Measurements from ENCODE around the gene OR5AU1. TPM values are rescaled to one million over a fixed set of nuclear protein-coding genes. Genes with fewer than 3 reads are reported as not detected.

Gene OR5AU1
- total RNA-seq, 6 experiments from 2014 or later: not detected

DNA sequence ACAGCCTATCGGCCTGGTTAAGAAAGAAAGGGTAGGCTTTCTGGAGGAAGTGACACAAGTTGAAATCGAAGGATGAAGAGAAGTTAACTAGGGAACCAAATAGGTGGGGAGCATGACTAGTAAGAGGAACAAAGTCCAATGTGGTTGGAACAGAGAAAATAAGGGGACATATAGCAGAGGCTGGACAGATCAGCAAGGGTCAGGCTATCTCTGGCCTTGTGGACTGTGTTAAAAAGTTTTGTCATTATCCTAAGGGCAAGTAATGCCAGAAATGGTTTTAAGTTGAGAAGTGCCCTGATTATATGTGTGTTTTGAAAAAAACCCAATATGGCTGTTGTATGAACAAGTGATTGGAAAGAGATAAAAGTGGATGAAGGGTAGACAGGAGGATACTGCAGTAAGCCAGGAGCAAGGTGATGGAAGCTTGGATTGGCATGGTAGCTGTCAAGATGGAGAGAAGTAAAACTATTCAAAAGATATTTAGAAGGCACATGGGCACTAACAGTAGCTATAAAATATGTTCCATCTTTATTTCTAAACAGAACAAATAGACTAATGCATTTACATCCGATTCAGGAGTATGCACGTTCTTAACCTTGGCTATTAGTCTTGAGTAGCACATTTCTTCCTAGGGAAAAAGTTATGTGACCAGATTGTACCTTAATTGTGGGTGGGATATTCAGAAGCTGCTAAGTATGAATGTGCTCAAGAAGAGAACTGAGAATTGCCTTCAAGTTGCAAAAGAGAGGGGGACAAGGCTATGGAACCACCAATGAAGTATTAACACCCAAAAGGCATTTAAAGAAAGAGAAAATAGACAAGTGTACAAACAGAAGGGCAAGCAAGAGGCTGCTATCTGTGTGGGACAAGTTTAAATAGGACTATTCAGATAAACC is 46.8 kb upstream of the OR5AU1 start:
- Mint-ChIP-seq H3K4me3 (no peak overlapping the region; the same call in 1 of the 2 replicates), H3K27me3 (ENCODE audit: insufficient read depth) (peaks cover 9% of the 10 kb centered on the region), H3K9me3 (peaks cover 3% of the 10 kb centered on the region; the same call in 1 of the 2 replicates), H3K4me1 (ENCODE audit: low read depth) (peaks cover 40% of the 10 kb centered on the region), H3K36me3 (ENCODE audit: low read depth) (peaks cover 61% of the 10 kb centered on the region), H3K27ac (peak overlapping the region; percentile 20; the same call in 1 of the 2 replicates)
- no peak for TF ChIP-seq CTCF (IDR thresholded peaks at IDR 0.05)
- DNase-seq: no peak

DNA sequence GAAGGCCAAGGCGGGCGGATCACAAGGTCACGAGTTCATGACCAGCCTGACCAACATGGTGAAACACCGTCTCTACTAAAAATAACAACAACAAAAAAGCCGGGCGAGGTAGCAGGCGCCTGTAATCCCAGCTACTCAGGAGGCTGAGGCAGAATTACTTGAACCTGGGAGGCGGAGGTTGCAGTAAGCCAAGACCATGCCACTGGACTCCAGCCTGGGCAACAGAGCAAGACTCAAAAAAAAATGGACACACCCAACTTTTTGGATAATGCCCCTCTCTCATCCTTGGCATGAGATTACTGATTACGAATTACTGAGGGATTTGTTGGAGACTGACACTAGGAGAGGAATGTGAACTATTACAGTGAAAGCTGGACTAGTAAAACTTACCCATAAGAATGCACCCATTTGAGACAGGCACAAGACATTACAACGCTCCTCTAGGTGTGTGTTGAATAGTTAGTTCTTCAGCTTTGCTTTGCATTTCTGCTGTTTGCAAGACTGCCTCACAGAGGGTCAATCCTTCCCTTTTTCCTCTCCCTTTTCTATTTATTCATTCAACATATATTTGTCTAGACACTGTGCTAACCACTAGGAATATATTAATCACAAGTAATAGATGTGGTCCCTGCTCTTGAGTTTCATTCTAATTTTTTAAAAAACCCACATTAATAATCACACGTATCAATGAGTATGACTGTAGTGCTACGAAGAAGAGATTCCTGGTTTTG is 46.0 kb upstream of the OR5AU1 start:
- H3K27ac Mint-ChIP-seq: peak overlapping the region; percentile 20; the same call in 1 of the 2 replicates
- no peak for DNase-seq
- no peak overlapping the region; the same call in 1 of the 2 replicates for H3K4me3 Mint-ChIP-seq
- H3K27me3 Mint-ChIP-seq (ENCODE audit: insufficient read depth): peaks cover 10% of the 10 kb centered on the region
- no peak for TF ChIP-seq CTCF (IDR thresholded peaks at IDR 0.05)
- peaks cover 3% of the 10 kb centered on the region; the same call in 1 of the 2 replicates for H3K9me3 Mint-ChIP-seq
- peaks cover 53% of the 10 kb centered on the region for H3K36me3 Mint-ChIP-seq (ENCODE audit: low read depth)
- peaks cover 40% of the 10 kb centered on the region for H3K4me1 Mint-ChIP-seq (ENCODE audit: low read depth)

GRCh38 chr14:21200752-21201461 is 45.0 kb upstream of the OR5AU1 start:
- TF ChIP-seq CTCF (IDR thresholded peaks at IDR 0.05): no peak
- H3K27ac Mint-ChIP-seq: no peak overlapping the region

GRCh38 chr14:21199611-21200560 is 44.0 kb upstream of the OR5AU1 start:
- Mint-ChIP-seq H3K4me3 (no peak overlapping the region), H3K27me3 (ENCODE audit: insufficient read depth) (peaks cover 12% of the 10 kb centered on the region), H3K4me1 (ENCODE audit: low read depth) (peaks cover 40% of the 10 kb centered on the region), H3K9me3 (peaks cover 3% of the 10 kb centered on the region; the same call in 1 of the 2 replicates), H3K27ac (no peak overlapping the region), H3K36me3 (ENCODE audit: low read depth) (peaks cover 33% of the 10 kb centered on the region)
- no peak for TF ChIP-seq CTCF (IDR thresholded peaks at IDR 0.05)
- no peak for DNase-seq

More at GRCh38 chr14:21200752-21201461, 45.0 kb upstream of the OR5AU1 start:
- no peak for DNase-seq
- Mint-ChIP-seq H3K27me3 (ENCODE audit: insufficient read depth) (peaks cover 12% of the 10 kb centered on the region), H3K4me1 (ENCODE audit: low read depth) (peaks cover 40% of the 10 kb centered on the region), H3K36me3 (ENCODE audit: low read depth) (peaks cover 43% of the 10 kb centered on the region), H3K4me3 (no peak overlapping the region; the same call in 1 of the 2 replicates), H3K9me3 (peaks cover 3% of the 10 kb centered on the region; the same call in 1 of the 2 replicates)

All from HFFc6 (cell line).